GM12892 (cell line): ENCODE data around the gene SPECC1.

Experiments used
- POLR2A ChIP-seq: IDR thresholded peaks from 2 replicates; pipeline ENCODE4 v1.6.1; 2011; ENCODE audit warnings: low read depth, low read length, control low read depth
- POLR2AphosphoS5 ChIP-seq: IDR thresholded peaks from 2 replicates; pipeline ENCODE4 v1.6.1; 2011; ENCODE audit warnings: low read depth, low read length, control low read depth
- TAF1 ChIP-seq: IDR thresholded peaks from 2 replicates; pipeline ENCODE4 v1.6.1; 2011; ENCODE audit warnings: low read depth, mild to moderate bottlenecking, control low read depth, low read length, borderline replicate concordance

DNA sequence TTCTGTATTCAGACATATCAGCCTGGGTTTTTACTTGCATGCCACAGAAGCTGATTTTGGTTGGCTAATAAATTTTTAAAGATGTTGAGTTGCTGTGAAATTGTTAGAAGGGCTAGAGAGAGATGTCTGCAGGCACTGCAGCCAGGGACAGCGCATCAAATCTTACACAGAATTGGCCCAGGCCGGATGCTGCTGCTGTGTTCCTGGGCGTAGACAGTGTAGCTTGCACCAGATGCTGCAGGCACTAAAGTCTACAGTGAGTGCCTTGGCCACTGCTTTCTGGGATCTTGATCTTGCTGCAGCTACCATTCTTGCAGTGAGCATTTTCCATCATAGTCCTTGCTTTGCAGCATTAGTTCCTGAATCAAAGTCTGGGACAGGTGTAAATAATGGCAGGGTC lies 169.9 kb downstream of the SPECC1 start:
- TF ChIP-seq POLR2AphosphoS5 = no peak
- no peak for TF ChIP-seq POLR2A
- TF ChIP-seq TAF1 = no peak
